Measurements from ENCODE around the gene MRPS18C.
"Not testable (repeated sequence)": the region's sequence is repeated elsewhere in the genome, so short reads cannot be mapped to it uniquely, and the experiment has no call there.

MRPS18C gene

GRCh38 chr4:83498187-83498586 lies 42.3 kb downstream of the MRPS18C start:
- DNase-seq: no peak

GRCh38 chr4:83501671-83502070 lies 45.8 kb downstream of the MRPS18C start:
- not testable (repeated sequence) for DNase-seq

GRCh38 chr4:83503974-83504373 lies 48.1 kb downstream of the MRPS18C start:
- DNase-seq: peak; percentile 15

- DNase-seq: no peak
Observed at GRCh38 chr4:83504503-83504902, 48.6 kb downstream of the MRPS18C start.

GRCh38 chr4:83504996-83505395 lies 49.1 kb downstream of the MRPS18C start:
- no peak for DNase-seq

- DNase-seq: peak; percentile 31
Observed at GRCh38 chr4:83509156-83509585, 53.3 kb downstream of the MRPS18C start.

GRCh38 chr4:83510442-83510841 lies 54.6 kb downstream of the MRPS18C start:
- no peak for DNase-seq

Measured in stimulated activated CD4-positive, alpha-beta T cell treated with anti-CD3 and anti-CD28 coated beads, Interleukin-4, amount 100 ng/mL, for 1 hour (primary cell).